GM12892 (cell line): ENCODE measurements around the gene FSTL4.

Experiments used
- POLR2AphosphoS5 ChIP-seq: IDR thresholded peaks from 2 replicates; pipeline ENCODE4 v1.6.1; 2011; ENCODE audit warnings: low read depth, low read length, control low read depth
- TAF1 ChIP-seq: IDR thresholded peaks from 2 replicates; pipeline ENCODE4 v1.6.1; 2011; ENCODE audit warnings: low read depth, mild to moderate bottlenecking, control low read depth, low read length, borderline replicate concordance

DNA sequence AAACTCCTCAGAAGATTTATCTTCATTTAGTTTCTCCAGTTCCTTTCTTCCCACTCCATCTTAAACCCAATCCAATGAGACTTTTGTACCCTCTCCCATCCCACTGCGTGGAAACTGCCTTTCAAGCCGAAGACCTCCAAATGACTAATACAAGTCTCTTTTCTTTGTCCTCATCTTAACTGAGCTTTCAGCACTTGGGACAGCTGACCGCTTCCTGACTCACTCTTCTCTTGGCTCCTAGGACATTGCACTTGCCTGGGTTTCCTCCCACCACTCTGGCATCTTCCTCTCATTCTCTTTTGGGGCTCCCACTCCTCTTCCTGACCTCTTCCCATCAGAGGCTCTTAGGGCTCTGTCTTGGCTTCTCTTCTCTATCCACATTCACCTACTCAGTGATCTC, 316.8 kb downstream of the FSTL4 start:
- no peak for TF ChIP-seq TAF1
- TF ChIP-seq POLR2AphosphoS5, result no peak
